ENCODE results near the gene ZNF576.
"Not testable (repeated sequence)": the region's sequence is repeated elsewhere in the genome, so short reads cannot be mapped to it uniquely, and the experiment has no call there.

Gene ZNF576

GRCh38 chr19:43575156-43575950 is 21.0 kb upstream of the ZNF576 start, which contains the start of the genes PINLYP and XRCC1:
Gene PINLYP, plus strand, starts transcription at chr19:43575801. Its CDS starts 1,391 bp downstream, at chr19:43577192.
Gene XRCC1, minus strand, starts transcription at chr19:43575527. Its CDS starts 69 bp downstream, at chr19:43575458.
- peak; percentile 96 for DNase-seq

- DNase-seq = no peak
Observed at GRCh38 chr19:43575955-43576878, 20.2 kb upstream of the ZNF576 start.

- DNase-seq = no peak
Observed at GRCh38 chr19:43578787-43579186, 17.6 kb upstream of the ZNF576 start.

- DNase-seq = no peak
Observed at GRCh38 chr19:43581467-43581866, 14.9 kb upstream of the ZNF576 start.

GRCh38 chr19:43582495-43582894 is 13.9 kb upstream of the ZNF576 start:
- no peak for DNase-seq

- DNase-seq = no peak
Observed at GRCh38 chr19:43584484-43584883, 11.9 kb upstream of the ZNF576 start.

- no peak for DNase-seq
Observed at GRCh38 chr19:43586346-43586745, 10.0 kb upstream of the ZNF576 start.

GRCh38 chr19:43587029-43587428 is 9.4 kb upstream of the ZNF576 start:
- not testable (repeated sequence) for DNase-seq

- DNase-seq = no peak
Observed at GRCh38 chr19:43589277-43589676, 7.1 kb upstream of the ZNF576 start.

- no peak for DNase-seq
Observed at GRCh38 chr19:43589678-43590077, 6.7 kb upstream of the ZNF576 start.

- DNase-seq = no peak
Observed at GRCh38 chr19:43591904-43592772, 4.3 kb upstream of the ZNF576 start.

GRCh38 chr19:43592800-43593350 is 3.5 kb upstream of the ZNF576 start:
- no peak for DNase-seq

- DNase-seq = no peak
Observed at GRCh38 chr19:43594081-43594697, 2.2 kb upstream of the ZNF576 start.

- DNase-seq = peak; percentile 62
Observed at GRCh38 chr19:43594710-43595604, 1.4 kb upstream of the ZNF576 start.

- DNase-seq = peak; percentile 23
Observed at GRCh38 chr19:43595605-43595998, 793 bp upstream of the ZNF576 start.

GRCh38 chr19:43596842-43597461 is 557 bp downstream of the ZNF576 start:
- DNase-seq = no peak

- DNase-seq = no peak
Observed at GRCh38 chr19:43597876-43598275, 1.5 kb downstream of the ZNF576 start.

GRCh38 chr19:43598445-43599240 is 2.2 kb downstream of the ZNF576 start:
- no peak for DNase-seq

GRCh38 chr19:43599635-43600295 is 3.4 kb downstream of the ZNF576 start:
- DNase-seq = no peak

Measured in stimulated activated naive CD4-positive, alpha-beta T cell treated with Interleukin-2 at 50 U/mL for 16 hours (primary cell).